Activated T-helper 1 cell treated with Interleukin-2 at 50 U/mL for 16 hours (primary cell): Measurements from ENCODE around the gene LCP1.
"Not testable (repeated sequence)": the region's sequence is repeated elsewhere in the genome, so short reads cannot be mapped to it uniquely, and the experiment has no call there.

Experiments used
- DNase-seq: peaks from one replicate; pipeline ENCODE4 v3.0.0-alpha.2; 2020; ENCODE audit warnings: low read depth

The LCP1 gene, protein sequence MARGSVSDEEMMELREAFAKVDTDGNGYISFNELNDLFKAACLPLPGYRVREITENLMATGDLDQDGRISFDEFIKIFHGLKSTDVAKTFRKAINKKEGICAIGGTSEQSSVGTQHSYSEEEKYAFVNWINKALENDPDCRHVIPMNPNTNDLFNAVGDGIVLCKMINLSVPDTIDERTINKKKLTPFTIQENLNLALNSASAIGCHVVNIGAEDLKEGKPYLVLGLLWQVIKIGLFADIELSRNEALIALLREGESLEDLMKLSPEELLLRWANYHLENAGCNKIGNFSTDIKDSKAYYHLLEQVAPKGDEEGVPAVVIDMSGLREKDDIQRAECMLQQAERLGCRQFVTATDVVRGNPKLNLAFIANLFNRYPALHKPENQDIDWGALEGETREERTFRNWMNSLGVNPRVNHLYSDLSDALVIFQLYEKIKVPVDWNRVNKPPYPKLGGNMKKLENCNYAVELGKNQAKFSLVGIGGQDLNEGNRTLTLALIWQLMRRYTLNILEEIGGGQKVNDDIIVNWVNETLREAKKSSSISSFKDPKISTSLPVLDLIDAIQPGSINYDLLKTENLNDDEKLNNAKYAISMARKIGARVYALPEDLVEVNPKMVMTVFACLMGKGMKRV

DNA sequence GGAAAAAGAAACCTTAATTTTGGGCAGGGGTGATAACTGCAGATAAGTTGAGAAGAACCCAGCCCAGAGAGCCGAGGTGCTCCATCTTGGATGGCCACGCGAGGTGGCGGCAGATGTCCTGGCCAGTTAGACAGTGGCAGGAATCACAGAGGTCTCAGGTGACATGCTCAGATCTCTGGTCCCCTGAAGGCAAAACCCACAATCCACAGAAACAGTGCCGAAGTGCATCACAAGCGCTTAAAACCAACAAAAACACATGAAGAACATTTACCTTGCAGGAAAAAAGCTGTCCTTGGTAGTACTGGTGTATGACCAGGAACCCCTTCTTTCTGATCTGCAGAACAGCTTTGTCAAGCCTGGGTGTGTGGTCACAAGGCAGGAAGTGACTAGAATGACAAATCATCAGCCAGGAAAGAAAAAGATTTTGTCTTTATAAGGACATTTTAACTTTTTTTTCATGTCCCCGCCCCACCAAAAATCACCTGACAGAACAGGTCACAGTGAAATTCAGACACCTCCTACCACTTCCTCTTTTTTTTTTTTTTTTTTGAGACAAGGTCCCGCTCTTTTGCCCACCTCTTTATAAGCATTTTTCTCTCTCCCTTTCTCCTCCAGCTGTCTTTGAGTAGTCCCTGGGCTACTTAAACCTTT, at the start of gene LCP1:
Gene LCP1, minus strand, starts transcription at position 338 of the 651 bp plus-strand sequence. CDS start 22,515 bp downstream, outside the sequence.
- DNase-seq: peak; percentile 59

- DNase-seq: no peak
These were observed 47.3 kb upstream of the LCP1 start for GRCh38 chr13:46229251-46229650.

GRCh38 chr13:46220234-46220633, 38.3 kb upstream of the LCP1 start:
- DNase-seq: not testable (repeated sequence)

DNA sequence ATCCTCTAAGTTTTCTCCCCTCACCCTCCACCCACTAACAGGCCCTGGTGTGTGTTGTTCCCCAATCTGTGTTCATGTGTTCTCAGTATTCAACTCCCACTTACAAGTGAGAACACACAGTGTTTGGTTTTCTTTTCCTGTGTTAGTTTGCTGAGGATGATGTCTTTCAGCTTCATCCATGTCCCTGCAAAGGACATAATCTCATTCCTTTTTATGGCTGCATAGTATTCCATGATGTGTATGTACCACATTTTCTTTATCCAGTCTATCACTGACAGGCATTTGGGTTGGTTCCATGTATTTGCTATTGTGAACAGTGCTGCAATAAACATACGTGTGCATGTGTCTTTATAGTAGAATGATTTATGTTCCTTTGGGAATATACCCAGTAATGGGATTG, 32.8 kb upstream of the LCP1 start:
- not testable (repeated sequence) for DNase-seq

DNA sequence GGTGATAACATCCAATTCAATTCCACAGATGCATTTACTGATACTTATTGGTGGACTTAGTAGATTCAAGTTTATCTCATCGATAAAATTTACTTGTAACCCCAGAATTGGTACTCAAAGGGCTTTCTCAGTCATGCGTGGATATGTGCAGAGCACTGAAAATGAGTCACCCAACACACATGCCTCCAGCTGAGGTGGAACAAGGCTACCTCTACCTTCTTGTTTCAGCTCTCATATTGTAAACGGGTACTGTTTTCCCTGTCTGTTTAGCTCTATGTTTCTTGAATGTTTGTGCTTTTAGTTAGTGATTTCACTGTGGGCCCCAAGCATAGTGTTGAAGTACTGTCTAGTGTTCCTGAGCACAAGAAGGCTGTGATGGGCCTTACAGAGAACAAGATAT, 31.3 kb upstream of the LCP1 start:
- no peak for DNase-seq

DNA sequence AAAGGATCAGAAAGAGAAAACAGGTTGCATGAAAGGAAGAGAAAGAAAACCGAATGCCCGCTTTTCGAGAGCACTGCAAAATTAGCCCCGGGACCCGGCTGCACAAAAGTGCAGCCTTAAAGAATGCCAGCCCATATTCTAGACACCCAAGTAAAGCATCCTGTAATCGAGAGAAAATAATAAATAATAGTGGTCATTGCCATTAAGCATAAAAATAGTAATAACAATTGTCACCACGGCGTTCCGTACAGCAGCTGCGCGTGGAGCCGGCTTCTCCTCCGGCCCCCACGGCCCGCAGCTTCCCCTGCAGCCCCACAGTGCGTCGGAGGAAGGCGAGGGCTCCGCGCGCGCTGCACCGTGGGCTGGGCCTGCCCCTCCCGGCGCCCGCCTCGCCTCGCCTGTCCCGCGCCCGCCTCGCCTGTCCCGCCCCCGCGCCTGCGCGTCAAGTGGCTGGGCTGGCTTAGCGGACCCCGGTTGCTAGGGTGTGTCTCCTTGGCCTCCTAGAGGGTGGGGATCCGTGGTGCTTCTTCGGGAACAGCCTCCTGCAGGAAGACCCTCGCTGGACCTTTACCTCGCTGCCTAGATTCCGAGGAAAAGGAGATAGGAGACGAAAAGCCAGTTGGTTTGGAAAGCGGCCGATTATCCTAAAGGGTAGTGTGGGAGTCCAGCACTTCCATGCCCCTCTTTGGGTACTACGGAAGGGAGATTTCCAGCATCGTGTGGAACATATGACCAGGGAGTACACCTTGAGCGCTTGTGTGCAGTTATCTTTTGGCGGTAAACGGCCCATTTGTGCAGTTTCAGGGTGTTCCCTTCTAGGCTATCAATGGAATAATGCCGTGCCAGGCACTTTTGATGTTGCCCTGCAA, 29.7 kb upstream of the LCP1 start, which contains the start of gene LRRC63:
Gene LRRC63, plus strand, starts transcription at position 446 of the 869 bp plus-strand sequence. CDS start 1,107 bp downstream, outside the sequence.
- DNase-seq: peak; percentile 78

DNA sequence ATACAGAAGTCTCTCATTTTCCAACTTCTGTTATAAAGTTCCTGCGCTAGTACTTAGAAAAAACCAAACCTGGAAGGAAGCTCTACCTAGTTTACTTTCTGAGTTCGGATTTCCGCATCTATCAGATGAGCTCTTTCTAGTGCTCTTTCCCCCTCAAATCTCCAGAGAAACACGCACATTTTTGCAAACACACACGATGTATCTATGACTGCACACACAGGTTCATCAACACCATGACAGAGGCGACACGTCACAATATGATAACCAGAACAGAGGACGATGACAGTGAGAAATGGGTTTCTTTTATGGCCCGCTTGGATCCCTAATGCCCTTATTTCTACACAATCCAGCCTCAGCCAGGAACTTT, 29.1 kb upstream of the LCP1 start:
- no peak for DNase-seq

GRCh38 chr13:46210362-46211083, 28.5 kb upstream of the LCP1 start:
- no peak for DNase-seq

DNA sequence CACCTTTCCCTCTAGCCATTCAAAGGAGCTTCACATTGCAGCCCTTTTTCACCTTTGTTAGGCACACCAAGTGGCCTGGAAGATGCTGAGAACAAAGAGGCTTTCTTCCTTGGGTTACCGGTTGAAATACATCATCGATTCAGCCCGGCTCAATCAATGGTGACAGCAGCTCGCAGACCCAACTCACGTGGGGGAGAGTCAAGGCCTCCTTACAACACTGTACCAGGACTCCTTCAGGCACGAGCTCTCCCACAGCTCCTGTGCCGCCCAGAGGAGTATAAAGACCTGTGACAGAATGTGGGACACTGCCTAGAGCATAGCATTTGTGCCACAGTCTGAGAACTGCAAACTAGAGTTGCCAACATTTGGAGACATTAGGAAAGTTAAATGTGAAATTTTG, 25.9 kb upstream of the LCP1 start:
- DNase-seq: no peak

GRCh38 chr13:46206143-46206542, 24.2 kb upstream of the LCP1 start:
- no peak for DNase-seq

GRCh38 chr13:46202966-46203365, 21.0 kb upstream of the LCP1 start:
- no peak for DNase-seq

GRCh38 chr13:46202188-46202795, 20.3 kb upstream of the LCP1 start:
- no peak for DNase-seq

GRCh38 chr13:46198696-46199193, 16.8 kb upstream of the LCP1 start:
- no peak for DNase-seq

GRCh38 chr13:46197299-46198048, 15.5 kb upstream of the LCP1 start:
- no peak for DNase-seq

- DNase-seq: no peak
These were observed 13.0 kb upstream of the LCP1 start for GRCh38 chr13:46195016-46195415.

DNA sequence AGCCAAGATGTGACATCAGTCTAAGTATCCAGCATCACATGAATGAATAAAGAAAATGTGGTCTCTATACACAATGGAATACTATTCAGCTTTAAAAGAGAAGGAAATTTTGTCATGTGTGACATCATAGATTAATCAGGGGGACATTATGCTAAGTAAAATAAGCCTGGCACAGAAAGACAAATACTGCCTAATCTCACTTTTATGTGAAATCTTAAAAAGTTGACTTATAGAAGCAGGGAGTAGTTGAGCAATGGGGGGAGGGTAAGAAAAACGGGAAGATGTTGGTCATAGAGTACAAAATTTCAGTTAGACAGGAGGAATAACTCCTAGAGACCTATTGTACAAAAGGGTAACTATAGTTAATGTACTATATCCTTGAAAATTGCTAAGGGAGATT, 10.4 kb upstream of the LCP1 start:
- no peak for DNase-seq

GRCh38 chr13:46185634-46186033, 3.7 kb upstream of the LCP1 start:
- DNase-seq: no peak

- peak; percentile 49 for DNase-seq
These were observed 2.3 kb upstream of the LCP1 start for GRCh38 chr13:46184277-46184699.

GRCh38 chr13:46183018-46183946, 1.3 kb upstream of the LCP1 start:
- no peak for DNase-seq
